GM18951 (cell line): ENCODE data around the gene DPM2.

Source experiments
- POLR2A ChIP-seq: IDR thresholded peaks from 4 replicates; pipeline ENCODE4 v1.6.1; 2011; ENCODE audit warnings: mild to moderate bottlenecking; ENCODE audit not compliant: insufficient read length, insufficient read depth; ENCODE audit errors: extremely low read depth
- in situ Hi-C: fragments of 300-500 bp; cut with MboI; formaldehyde crosslinking; loops from one replicate; pipeline ENCODE4 v1.12.0; 2022; ENCODE audit warnings: low sequenced_read_pairs, mixed read lengths, inconsistent platforms; ENCODE audit not compliant: unreplicated experiment

The DPM2 gene

DNA sequence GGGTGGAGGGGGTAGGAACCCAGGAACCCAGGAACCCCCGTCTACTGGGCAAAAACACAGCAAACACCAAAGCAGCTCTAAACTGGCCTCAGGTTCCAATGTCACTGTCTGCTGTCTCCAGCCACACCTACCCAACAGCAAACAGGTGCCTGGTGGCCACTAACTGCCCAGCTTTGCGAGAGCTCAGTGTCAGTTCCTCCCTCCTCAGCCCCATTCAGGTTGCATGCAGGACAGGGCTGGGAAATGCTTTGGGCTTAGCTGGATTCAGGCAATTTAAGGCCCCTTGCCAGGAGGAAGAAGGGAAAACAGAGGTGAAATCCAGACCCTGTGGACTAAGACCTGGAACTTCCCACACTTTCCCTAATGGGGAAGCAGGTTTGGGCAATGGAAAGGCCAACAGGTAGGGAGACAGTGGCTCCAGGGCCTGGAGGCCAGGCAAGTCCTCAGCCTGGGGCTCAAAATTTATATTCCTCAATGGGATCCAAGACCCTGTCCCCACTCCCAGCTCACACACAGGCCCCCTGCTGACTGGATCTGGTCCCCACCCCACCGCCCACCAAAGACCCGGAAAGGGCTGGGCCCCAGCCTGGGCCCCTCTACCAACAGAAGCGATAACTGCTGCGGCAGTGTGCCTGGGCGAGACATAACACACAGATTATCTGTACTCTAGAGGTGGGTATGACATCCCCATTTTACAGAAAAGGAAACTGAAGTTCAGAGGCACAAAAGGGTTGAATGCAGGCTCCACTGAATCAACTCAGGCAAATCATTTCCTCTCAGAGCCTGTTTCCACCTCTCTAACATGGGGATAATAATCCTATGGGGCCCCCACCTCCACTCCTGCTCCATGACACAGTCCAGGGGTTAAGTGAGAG, 39.6 kb upstream of the DPM2 start:
- TF ChIP-seq POLR2A = no peak
- in situ Hi-C loops = no loop called here

DNA sequence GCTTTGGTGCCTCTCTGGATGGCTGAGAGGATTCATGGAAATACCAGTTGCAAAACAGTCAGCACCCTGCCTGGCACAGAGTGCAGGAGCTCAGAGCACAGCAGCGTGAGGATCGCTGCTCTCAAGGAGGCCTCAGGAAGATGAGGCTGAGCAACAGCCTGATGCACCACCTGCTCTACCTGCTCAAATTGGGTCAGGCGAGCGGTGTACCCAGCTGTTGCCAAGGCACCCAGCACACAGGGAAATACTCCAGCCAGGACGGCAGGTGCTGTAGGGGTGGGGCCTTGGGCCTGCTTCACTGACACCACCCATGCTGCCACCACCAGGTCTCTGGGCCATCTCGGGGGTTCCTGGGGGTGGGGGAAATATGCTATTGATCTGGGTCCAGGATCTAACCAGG, 38.8 kb upstream of the DPM2 start:
- no peak for TF ChIP-seq POLR2A
- in situ Hi-C loops = no loop called here

DNA sequence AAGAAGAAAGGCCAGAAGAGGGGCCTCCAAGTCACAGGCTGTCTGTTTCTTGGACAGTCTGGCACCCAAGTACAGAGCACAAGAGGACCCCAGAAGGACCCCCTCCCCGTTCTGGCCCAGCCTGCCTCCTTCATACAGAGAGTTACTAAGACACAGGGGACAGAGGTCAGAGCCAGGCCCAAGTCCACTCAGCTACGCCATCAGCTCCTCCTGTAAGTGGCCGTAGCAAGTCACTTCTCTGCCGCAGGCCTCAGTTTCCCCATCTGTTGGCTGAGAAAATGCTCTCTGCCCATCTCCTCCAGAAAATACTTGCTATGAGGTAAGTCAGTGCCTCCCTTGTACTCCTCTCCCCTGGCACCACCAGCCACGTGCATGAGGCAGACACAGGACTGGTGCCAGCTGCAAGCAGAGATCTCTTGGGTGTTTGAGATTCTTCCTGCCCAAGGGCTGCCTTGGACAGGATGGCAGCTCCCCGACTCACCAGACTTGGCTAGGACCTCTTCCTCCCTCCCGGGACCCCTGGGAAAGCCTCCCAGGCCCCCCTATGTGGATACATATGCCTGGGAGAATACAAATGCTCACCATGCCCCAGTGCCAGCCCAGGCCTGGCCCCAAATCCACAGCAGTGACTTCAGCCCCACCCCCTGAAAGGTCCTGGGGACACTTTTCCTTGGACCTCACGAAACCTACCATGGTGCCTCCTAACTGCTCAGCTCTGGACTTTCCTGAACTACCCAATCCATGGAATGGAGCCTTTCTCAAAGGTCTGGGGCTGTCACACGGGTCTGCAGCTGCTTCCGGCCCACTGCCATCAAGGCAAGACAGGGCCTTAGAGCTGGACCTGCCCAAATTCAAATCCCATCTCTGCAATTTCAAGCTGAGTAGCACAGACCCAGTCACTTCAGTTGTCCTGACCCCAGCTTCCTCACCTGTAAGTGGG, 38.0 kb upstream of the DPM2 start:
- TF ChIP-seq POLR2A = no peak

DNA sequence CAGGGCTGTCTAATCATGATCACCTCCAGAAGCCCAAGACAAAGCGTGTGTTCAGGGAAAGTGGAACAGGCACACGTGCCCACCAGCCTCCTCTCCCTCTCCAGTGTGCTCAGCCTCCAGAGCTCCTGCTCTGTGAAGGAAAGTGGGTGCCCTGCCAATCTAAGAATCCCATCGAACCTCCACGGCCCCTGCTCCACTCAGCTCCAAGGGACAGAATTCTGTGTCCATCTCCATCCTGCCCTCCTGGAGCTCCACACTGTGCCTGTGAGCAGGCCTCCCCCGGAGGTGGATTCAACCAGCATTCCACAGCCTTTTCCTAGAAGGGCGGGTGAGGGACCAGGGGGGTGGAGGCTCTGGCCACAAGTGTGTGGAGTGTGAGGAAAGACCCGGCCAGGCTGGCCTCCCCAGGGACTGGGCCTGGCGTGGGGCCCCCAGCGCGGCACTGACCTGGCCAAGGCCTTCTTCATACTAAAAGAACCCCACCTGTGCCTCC, 37.2 kb upstream of the DPM2 start:
- TF ChIP-seq POLR2A = no peak
- in situ Hi-C loops = no loop called here

More for the DNA sequence above, 38.0 kb upstream of the DPM2 start:
- in situ Hi-C loops = no loop called here

DNA sequence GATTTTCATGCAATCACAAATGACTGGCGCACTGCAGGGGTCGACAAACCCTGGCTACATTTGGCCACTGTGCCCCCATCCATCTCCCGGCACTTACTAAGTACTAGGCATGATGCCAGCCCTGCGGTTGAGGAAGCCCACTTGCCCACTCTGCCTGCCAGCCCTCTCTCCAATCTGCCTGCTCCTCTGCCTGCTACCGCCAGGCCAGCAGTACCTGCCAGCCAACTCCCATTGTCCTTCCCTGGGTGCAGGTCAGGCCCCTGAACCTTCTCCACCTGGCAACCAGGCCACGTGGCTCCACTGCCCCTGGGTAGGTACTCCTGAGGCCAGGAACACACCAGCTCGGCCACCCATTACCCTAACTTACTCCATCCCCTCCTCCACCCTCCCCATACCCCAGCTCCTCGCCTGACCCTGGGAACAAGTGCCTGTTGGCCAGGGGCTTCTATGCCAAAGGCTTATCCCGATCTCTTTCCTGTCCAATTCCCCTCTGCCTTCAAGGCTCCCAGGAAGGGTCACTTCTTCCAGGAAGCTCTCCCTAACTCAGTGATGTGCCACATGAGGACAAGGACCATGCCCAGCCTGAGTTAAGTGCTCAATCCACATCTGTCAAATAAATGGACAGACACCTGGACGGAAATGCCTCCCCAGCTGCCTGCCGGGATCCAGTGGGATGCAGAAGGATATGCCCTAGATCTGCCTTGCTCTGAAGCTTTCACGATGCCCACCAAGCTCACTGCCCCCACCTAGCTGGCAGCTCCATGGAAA, 36.5 kb upstream of the DPM2 start:
- TF ChIP-seq POLR2A = no peak
- in situ Hi-C loops = no loop called here

DNA sequence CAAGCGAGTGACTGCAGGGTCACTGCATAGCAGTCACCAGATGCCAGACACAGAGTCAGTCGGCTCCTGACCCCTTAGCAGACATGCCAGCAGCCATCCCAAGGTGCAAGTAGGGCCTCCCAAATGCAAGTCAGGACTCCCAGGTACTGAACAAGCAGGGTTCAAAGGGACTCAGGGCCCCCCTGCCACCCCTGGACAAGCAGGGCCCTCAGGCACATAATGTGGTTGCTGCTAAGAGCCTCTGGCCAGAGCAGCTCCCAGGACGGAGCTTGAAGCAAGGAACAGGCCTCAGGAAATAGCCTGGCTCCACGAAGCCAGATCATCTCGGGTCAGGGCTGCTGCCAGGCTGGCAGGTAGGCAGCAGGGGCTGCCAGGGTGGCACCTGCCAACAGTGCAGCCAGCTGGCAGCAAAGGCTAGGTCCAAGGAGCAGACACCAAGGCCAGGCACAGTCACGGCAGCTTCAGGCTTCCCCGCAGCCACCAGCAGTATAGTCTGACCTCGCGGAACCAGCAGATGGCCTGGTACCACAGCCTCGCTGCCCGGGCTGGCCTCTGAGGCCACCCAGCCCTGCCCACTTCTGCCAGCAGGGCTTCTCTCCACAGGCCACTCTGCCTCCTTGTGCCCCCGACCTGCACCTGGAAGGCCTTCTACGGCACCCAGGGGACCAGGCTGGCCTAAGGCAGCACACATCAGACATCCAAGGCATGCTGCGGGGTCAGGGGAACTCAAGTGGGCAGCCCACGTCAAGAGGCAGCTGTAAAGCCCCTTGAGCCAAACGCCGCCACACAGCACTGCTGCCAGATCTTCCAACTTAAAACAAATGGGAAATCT, 35.7 kb upstream of the DPM2 start:
- TF ChIP-seq POLR2A = no peak

DNA sequence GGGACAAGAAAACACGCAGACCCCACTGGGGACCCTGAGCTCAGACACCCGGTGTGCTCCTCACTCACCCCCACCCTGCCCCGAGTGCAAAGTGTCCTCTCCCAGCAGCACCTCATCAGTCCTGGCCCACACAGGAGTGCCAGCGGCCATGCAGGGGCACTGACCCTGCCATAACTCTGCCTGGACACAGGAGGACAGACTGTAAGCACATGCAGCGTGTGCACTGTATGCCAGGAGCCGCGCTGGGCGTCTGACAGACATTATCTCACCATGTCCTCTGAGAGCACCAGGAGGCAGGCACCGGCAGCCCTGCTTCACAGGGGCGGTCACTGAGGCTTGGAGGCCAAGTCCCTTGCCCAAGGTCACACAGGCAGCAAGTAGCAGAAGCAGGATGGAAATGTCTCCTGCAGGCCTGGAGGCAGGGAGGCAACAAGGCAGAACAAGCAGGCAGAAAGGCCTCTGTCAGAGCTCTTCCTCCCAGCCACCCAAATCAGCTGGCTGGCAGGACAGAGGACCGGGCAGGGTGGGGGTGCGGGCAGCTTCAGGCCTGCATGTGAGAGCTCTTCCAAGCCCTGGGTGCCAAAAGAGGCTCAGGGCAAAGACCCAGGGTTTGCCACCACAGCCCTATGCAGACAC, 34.7 kb upstream of the DPM2 start:
- in situ Hi-C loops = no loop called here
- no peak for TF ChIP-seq POLR2A

More for the DNA sequence above, 35.7 kb upstream of the DPM2 start:
- in situ Hi-C loops = no loop called here

DNA sequence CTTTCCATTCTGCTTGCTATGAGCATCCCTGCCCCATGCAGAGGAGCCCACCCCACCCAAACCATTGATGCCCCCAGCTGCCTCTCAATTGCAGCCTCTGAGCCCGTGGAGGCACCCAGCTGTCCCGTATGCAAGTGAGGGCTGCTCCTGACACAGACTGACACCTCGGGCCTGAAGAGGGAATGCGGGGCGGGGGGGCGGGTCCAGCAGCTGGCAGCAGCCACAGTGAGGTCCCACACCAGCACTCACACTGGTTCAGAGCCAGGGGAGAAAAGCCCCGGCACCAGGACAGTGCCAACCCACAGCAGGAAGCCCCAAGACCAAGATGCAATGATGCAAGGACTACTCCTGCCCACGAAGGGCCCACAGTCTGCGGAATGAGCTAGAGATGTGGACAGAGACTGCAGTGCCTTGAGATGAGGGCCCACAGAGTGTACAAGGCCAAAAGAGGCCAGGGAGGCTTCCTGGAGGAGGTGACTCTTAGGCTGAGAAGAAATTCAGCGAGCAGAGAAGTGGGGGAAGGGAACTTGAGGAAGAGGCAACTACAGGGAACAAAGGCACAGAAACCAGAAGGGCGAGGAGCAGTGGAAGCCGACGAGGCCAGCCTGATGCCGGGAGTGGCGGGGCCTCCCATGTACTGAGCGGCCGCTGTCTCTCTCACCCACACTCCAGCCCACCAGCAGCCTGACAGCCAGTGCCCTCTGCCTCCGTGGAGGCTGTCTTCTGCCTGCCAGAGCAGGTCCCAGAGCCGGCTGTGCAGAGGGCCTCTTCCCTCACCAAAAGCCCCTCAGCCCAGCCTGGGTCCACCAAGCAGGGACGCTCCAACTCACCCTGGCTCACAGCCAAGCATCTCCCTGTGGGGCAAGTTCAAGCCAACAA, 33.9 kb upstream of the DPM2 start:
- no peak for TF ChIP-seq POLR2A
- in situ Hi-C loops = no loop called here

DNA sequence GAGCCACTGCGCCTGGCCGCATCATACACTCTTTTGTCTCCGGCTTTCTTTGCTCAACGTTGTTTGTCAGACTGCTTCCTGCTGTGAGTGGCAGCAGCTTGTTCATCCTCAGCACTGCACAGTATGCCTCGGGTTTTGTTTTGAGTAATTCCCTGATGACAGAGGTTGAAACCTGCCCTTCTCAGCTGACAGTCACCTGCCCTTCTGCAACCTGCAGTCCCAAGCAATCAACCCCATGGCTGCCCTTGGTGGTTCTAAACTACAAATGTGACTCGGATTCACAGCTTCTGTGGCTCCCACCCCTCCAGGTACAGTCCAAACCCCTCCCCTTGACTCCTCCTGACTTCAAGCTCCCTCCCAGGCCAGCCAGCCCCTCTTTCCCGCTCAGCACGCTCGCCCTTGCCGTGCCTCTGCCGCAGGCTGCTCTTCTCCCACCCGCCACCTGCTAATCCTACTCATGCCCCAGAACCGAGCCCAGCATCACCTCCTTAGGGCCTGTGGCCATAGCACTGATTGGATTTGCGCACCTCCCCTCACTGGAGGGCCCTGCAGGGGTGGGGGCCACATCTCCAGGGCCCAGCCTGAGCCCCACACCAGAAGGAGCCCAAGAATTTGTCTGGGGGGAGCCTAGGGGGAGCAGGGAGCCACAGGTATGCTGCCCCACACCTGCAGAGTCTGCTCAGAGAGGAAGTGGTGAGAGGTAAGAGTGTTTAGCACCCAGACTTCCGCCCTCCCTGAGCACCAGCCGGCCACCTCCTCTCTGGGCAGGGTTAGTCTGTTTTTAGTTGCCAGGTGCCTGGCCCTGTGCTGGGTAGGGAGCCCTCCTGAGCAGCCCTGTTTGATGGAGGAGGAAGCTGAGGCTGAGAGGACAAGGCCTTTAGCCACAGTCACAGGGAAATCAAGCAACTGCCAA, 33.0 kb upstream of the DPM2 start:
- in situ Hi-C loops = no loop called here
- TF ChIP-seq POLR2A = peak; percentile 22
